PC-9 (cell line): Measurements from ENCODE around the gene CABCOCO1. TPM values are rescaled to one million over a fixed set of nuclear protein-coding genes. Genes with fewer than 3 reads are reported as not detected.

Experiments used
- BruUV-seq: library from RNA; stranded (reverse); fragments of 400-500 nt; replicated peaks from 2 replicates; lab custom pipeline; 2021; lab: Mats Ljungman, UMichigan
- CTCF ChIA-PET: fragments of 300-600 bp; sonication (Branson Sonifier 250); formaldehyde crosslinking; loops from one replicate; lab custom pipeline; 2022; ENCODE audit warnings: antibody characterized with exemption; lab: Charles Lee
- POLR2A ChIA-PET: fragments of 300-600 bp; sonication (Branson Sonifier 250); formaldehyde crosslinking; loops from one replicate; lab custom pipeline; 2022; ENCODE audit warnings: antibody characterized with exemption; ENCODE audit not compliant: unreplicated experiment; lab: Charles Lee
- DNase-seq, 2 experiments: peaks; one replicate each; pipeline versions ENCODE4 v3.0.0 to v3.0.0-alpha.2; 2015 to 2022; ENCODE audit warnings: mixed read lengths in 1 of 2
- H2AFZ ChIP-seq: fragments of 200-600 bp; sonication (generic); 2 replicates; pipeline ENCODE4 v1.8.1; 2017; ENCODE audit warnings: antibody characterized with exemption
- H3F3A ChIP-seq: fragments of 200-600 bp; sonication (generic); 2 replicates; pipeline ENCODE4 v1.8.1; 2017; ENCODE audit warnings: antibody characterized with exemption, mild to moderate bottlenecking, low read depth; ENCODE audit not compliant: insufficient read depth
- H3K27ac ChIP-seq: fragments of 200-600 bp; sonication (generic); 2 replicates; pipeline ENCODE4 v1.6.1; 2016; ENCODE audit warnings: mixed run types
- H3K27me3 ChIP-seq: fragments of 200-600 bp; sonication (generic); 2 replicates; pipeline ENCODE4 v1.6.1; 2016; ENCODE audit warnings: low read depth, mixed run types; ENCODE audit not compliant: insufficient read depth
- H3K36me3 ChIP-seq: fragments of 200-600 bp; sonication (generic); 2 replicates; pipeline ENCODE4 v1.6.1; 2016; ENCODE audit warnings: low read depth, mixed run types
- H3K4me1 ChIP-seq: fragments of 200-600 bp; sonication (generic); replicated peaks from 2 replicates; pipeline ENCODE4 v1.6.1; 2016; ENCODE audit warnings: mixed run types; ENCODE audit not compliant: insufficient read depth
- H3K4me2 ChIP-seq: fragments of 200-600 bp; sonication (generic); 2 replicates; pipeline ENCODE4 v1.6.1; 2017; ENCODE audit warnings: mixed run types
- H3K4me3 ChIP-seq: fragments of 200-600 bp; sonication (generic); 2 replicates; pipeline ENCODE4 v1.6.1; 2016; ENCODE audit warnings: mixed run types
- H3K79me2 ChIP-seq: fragments of 200-600 bp; sonication (generic); 2 replicates; pipeline ENCODE4 v1.6.1; 2017; ENCODE audit warnings: low read depth, mixed run types
- H3K9me2 ChIP-seq: fragments of 200-600 bp; sonication (generic); 2 replicates; pipeline ENCODE4 v1.8.1; 2017; ENCODE audit warnings: mild to moderate bottlenecking; ENCODE audit not compliant: insufficient read depth
- H3K9me3 ChIP-seq: fragments of 200-600 bp; sonication (generic); 2 replicates; pipeline ENCODE4 v1.8.1; 2016; ENCODE audit warnings: low read depth; ENCODE audit not compliant: insufficient read depth
- H4K20me1 ChIP-seq: fragments of 200-600 bp; sonication (generic); 2 replicates; pipeline ENCODE4 v1.8.1; 2017; ENCODE audit not compliant: insufficient read depth
- EZH2 ChIP-seq: fragments of 200-600 bp; sonication (generic); IDR thresholded peaks from 2 replicates; pipeline ENCODE4 v1.8.0; 2017; ENCODE audit warnings: antibody characterized with exemption, low read depth
- intact Hi-C: fragments of 100-400 bp; cut with micrococcal nuclease; formaldehyde crosslinking; loops from one replicate; pipeline ENCODE4 v1.10.0; 2022; ENCODE audit not compliant: unreplicated experiment
- total RNA-seq: library from RNA; stranded (reverse); gene quantifications from 2 replicates; pipeline ENCODE4 v1.2.3, GENCODE V29; 2021
- TF ChIP-seq, protein P1 (sequence below): fragments of 200-600 bp; sonication (generic); conservative IDR thresholded peaks from 2 replicates; pipeline ENCODE4 v1.6.1; 2017; ENCODE audit warnings: mixed run types, antibody characterized with exemption, mild to moderate bottlenecking, moderate library complexity

Gene CABCOCO1
- total RNA-seq, 1 experiment from 2014 or later = not detected

DNA sequence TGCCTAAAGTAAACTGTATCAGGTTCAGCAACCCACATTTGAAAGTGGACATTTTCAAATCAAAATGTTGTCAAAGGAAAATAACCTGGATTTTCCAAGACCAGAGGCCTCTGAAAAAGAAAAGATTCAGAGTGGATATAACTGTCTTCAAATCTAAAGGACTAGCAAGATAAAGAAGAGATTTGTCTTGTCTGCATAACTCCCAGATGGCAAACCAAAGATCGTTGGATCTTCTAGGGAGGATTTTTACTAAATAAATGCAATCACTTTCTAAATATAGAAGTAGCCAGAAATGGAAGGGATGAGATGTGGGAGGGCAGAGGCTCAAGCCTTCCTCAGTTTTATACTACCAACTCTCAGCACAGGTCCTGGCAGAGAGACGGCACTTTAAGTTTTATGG, 39.0 kb downstream of the CABCOCO1 start:
- H3K79me2 ChIP-seq = no peaks in the 10 kb centered on the region
- ChIA-PET CTCF (no interaction called here), POLR2A (no interaction called here)
- no peaks in the 10 kb centered on the region for H3K9me2 ChIP-seq
- BruUV-seq = no TSS peak
- H3F3A ChIP-seq = no peaks in the 10 kb centered on the region
- H3K4me2 ChIP-seq = no peak overlapping the region
- DNase-seq = no peak
- no peaks in the 10 kb centered on the region for H4K20me1 ChIP-seq
- intact Hi-C loops = no loop called here
- H3K4me3 ChIP-seq = no peak overlapping the region
- no peaks in the 10 kb centered on the region for H3K9me3 ChIP-seq
- no peak overlapping the region for H2AFZ ChIP-seq
- TF ChIP-seq EZH2 = no peak
- TF ChIP-seq, protein P1, sequence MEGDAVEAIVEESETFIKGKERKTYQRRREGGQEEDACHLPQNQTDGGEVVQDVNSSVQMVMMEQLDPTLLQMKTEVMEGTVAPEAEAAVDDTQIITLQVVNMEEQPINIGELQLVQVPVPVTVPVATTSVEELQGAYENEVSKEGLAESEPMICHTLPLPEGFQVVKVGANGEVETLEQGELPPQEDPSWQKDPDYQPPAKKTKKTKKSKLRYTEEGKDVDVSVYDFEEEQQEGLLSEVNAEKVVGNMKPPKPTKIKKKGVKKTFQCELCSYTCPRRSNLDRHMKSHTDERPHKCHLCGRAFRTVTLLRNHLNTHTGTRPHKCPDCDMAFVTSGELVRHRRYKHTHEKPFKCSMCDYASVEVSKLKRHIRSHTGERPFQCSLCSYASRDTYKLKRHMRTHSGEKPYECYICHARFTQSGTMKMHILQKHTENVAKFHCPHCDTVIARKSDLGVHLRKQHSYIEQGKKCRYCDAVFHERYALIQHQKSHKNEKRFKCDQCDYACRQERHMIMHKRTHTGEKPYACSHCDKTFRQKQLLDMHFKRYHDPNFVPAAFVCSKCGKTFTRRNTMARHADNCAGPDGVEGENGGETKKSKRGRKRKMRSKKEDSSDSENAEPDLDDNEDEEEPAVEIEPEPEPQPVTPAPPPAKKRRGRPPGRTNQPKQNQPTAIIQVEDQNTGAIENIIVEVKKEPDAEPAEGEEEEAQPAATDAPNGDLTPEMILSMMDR = no peak
- no peaks in the 10 kb centered on the region for H3K36me3 ChIP-seq
- H3K27me3 ChIP-seq = no peaks in the 10 kb centered on the region
- no peak overlapping the region for H3K27ac ChIP-seq
- H3K4me1 ChIP-seq = no peaks in the 10 kb centered on the region

DNA sequence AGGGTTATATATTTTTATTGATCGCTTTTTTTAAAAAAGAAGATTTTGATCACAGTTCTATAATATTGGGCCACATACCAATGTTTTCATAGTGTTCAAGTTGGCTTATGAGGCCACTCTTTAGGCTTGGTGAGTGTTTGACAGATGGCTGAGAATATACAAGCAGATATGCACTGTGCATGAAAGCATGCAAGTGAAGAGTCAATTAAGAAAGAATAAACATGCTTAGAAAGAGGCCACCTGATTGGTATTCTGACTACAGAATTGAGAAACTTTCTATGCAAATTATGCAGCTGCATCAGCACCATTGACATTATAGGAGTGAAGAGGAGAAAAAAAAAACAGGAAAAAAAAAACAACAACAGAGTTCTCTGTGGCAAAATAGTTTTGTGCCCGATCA, 39.9 kb downstream of the CABCOCO1 start:
- Histone ChIP-seq H2AFZ (no peak overlapping the region), H3K4me3 (no peak overlapping the region), H4K20me1 (no peaks in the 10 kb centered on the region), H3K36me3 (no peaks in the 10 kb centered on the region), H3K79me2 (no peaks in the 10 kb centered on the region), H3K27ac (no peak overlapping the region), H3K4me2 (no peak overlapping the region), H3K9me2 (no peaks in the 10 kb centered on the region), H3K9me3 (no peaks in the 10 kb centered on the region), H3K27me3 (no peaks in the 10 kb centered on the region), H3K4me1 (no peaks in the 10 kb centered on the region), H3F3A (no peaks in the 10 kb centered on the region)
- no TSS peak for BruUV-seq
- POLR2A ChIA-PET = no interaction called here
- intact Hi-C loops = no loop called here
- no peak for DNase-seq
- TF ChIP-seq, protein P1 = no peak
- no peak for TF ChIP-seq EZH2
- CTCF ChIA-PET = interaction anchor here (0.7 kb wide), 1 partner anchor 33 kb away, joined by 6 read pairs; no protein-coding TSS in a partner anchor

DNA sequence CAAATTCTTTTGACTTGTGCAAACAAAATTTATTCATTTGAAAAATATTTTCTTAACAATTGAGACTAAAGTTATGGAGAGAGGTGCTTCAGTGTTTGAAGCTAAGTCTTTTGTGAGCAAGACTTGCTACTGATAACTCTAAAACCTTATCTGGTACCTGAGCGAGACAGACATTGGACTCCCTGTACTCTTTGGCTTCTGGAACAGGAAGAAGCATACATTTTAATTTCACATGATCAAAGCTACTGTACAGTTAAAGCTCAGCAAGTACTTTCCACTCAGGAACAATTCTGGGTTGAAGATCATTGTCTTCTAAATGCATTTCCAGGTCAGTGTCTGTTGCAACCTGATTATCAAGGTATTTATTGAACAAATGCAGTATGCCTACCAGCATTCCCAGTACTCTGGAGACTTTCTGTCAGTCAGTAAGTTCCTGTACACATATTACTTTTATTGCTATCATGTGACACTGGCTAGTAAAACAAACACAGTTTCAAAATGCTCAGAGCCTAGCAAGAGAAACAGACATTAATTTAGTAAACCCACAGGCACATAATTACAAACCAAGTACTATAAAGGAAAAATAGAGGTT, 42.4 kb downstream of the CABCOCO1 start:
- no peaks in the 10 kb centered on the region for H3K79me2 ChIP-seq
- CTCF ChIA-PET = interaction anchor here (0.5 kb wide), 1 partner anchor 1686 kb away, joined by 3 read pairs; no protein-coding TSS in a partner anchor
- H3K36me3 ChIP-seq = no peaks in the 10 kb centered on the region
- no TSS peak for BruUV-seq
- TF ChIP-seq EZH2 = no peak
- TF ChIP-seq, protein P1 = no peak
- no peaks in the 10 kb centered on the region for H3K9me2 ChIP-seq
- H3K9me3 ChIP-seq = no peaks in the 10 kb centered on the region
- H2AFZ ChIP-seq = no peak overlapping the region
- no peaks in the 10 kb centered on the region for H3F3A ChIP-seq
- intact Hi-C loops = no loop called here
- no peaks in the 10 kb centered on the region for H4K20me1 ChIP-seq
- DNase-seq = no peak
- POLR2A ChIA-PET = no interaction called here
- H3K27ac ChIP-seq = no peak overlapping the region
- H3K27me3 ChIP-seq = no peaks in the 10 kb centered on the region
- no peaks in the 10 kb centered on the region for H3K4me1 ChIP-seq
- H3K4me3 ChIP-seq = no peak overlapping the region
- no peak overlapping the region for H3K4me2 ChIP-seq
